Duodenal mucosa (tissue), 2 donors: ENCODE data around the gene USP25.

ENCODE experiments used
- H3K27ac ChIP-seq: one replicate; pipeline ENCODE4 v1.7.0; 2013; ENCODE audit warnings: low read depth, low read length
- H3K27me3 ChIP-seq, 2 donors: one replicate each; pipeline ENCODE4 v1.7.0; 2013; ENCODE audit warnings: low read length in 2 of 2, control low read depth in 1 of 2; ENCODE audit not compliant: insufficient read depth in 2 of 2, control insufficient read depth in 1 of 2
- H3K36me3 ChIP-seq, 2 donors: one replicate each; pipeline ENCODE4 v1.7.0; 2013; ENCODE audit warnings: low read length in 2 of 2, control low read depth in 1 of 2; ENCODE audit not compliant: insufficient read depth in 2 of 2, control insufficient read depth in 1 of 2
- H3K4me1 ChIP-seq, 2 donors: one replicate each; pipeline ENCODE4 v1.7.0; 2013; ENCODE audit warnings: low read length in 2 of 2, control low read depth in 1 of 2; ENCODE audit not compliant: insufficient read depth in 2 of 2, control insufficient read depth in 1 of 2
- H3K4me3 ChIP-seq, 2 donors: one replicate each; pipeline ENCODE4 v1.7.0; 2013; ENCODE audit warnings: low read length in 2 of 2, low read depth in 1 of 2
- H3K9ac ChIP-seq, 2 donors: one replicate each; pipeline ENCODE4 v1.7.0; 2013; ENCODE audit warnings: low read length in 2 of 2, low read depth in 1 of 2
- H3K9me3 ChIP-seq, 2 donors: one replicate each; pipeline ENCODE4 v1.7.0; 2013; ENCODE audit warnings: low read length in 2 of 2, control low read depth in 1 of 2; ENCODE audit not compliant: control insufficient read depth in 1 of 2

USP25 gene

GRCh38 chr21:15742694-15743093 lies 12.9 kb downstream of the USP25 start:
- H3K9me3 ChIP-seq, result no peaks in the 10 kb centered on the region
- H3K9ac ChIP-seq, result no peak overlapping the region
- H3K27me3 ChIP-seq, result no peaks in the 10 kb centered on the region
- no peak overlapping the region for H3K27ac ChIP-seq
- peaks cover 0 to 7% of the 10 kb centered on the region in 2 donors for H3K36me3 ChIP-seq
- H3K4me3 ChIP-seq, result no peak overlapping the region
- H3K4me1 ChIP-seq, result peaks cover 11 to 16% of the 10 kb centered on the region in 2 donors

- Histone ChIP-seq H3K36me3 (peaks cover 0 to 7% of the 10 kb centered on the region in 2 donors), H3K27me3 (no peaks in the 10 kb centered on the region), H3K9ac (no peak overlapping the region), H3K27ac (no peak overlapping the region), H3K4me3 (no peak overlapping the region), H3K9me3 (no peaks in the 10 kb centered on the region), H3K4me1 (peaks cover 9 to 11% of the 10 kb centered on the region in 2 donors)
These were observed 13.8 kb downstream of the USP25 start for GRCh38 chr21:15743593-15743992.

GRCh38 chr21:15744926-15745325 lies 15.1 kb downstream of the USP25 start:
- H3K4me1 ChIP-seq, result peaks cover 16 to 21% of the 10 kb centered on the region in 2 donors

GRCh38 chr21:15748586-15748985 lies 18.8 kb downstream of the USP25 start:
- Histone ChIP-seq H3K27ac (no peak overlapping the region), H3K9me3 (no peaks in the 10 kb centered on the region), H3K9ac (no peak overlapping the region), H3K27me3 (no peaks in the 10 kb centered on the region), H3K4me3 (peak overlapping the region in 1 of 2 donors; percentile 8), H3K36me3 (no peaks in the 10 kb centered on the region), H3K4me1 (peaks cover 12 to 22% of the 10 kb centered on the region in 2 donors)

More at GRCh38 chr21:15744926-15745325, 15.1 kb downstream of the USP25 start:
- no peak overlapping the region for H3K4me3 ChIP-seq
- no peaks in the 10 kb centered on the region for H3K9me3 ChIP-seq
- H3K36me3 ChIP-seq, result peaks cover 0 to 7% of the 10 kb centered on the region in 2 donors
- no peak overlapping the region for H3K9ac ChIP-seq
- H3K27ac ChIP-seq, result no peak overlapping the region
- H3K27me3 ChIP-seq, result no peaks in the 10 kb centered on the region

GRCh38 chr21:15749082-15749860 lies 19.5 kb downstream of the USP25 start:
- H3K4me3 ChIP-seq, result peak overlapping the region in 1 of 2 donors; percentile 8
- no peaks in the 10 kb centered on the region for H3K9me3 ChIP-seq
- H3K27me3 ChIP-seq, result no peaks in the 10 kb centered on the region
- no peak overlapping the region for H3K9ac ChIP-seq
- H3K27ac ChIP-seq, result no peak overlapping the region
- no peaks in the 10 kb centered on the region for H3K36me3 ChIP-seq
- H3K4me1 ChIP-seq, result peaks cover 16 to 29% of the 10 kb centered on the region in 2 donors

GRCh38 chr21:15749861-15750159 lies 20.0 kb downstream of the USP25 start:
- Histone ChIP-seq H3K4me1 (peaks cover 22 to 34% of the 10 kb centered on the region in 2 donors), H3K4me3 (no peak overlapping the region), H3K9me3 (no peaks in the 10 kb centered on the region), H3K9ac (no peak overlapping the region), H3K36me3 (no peaks in the 10 kb centered on the region), H3K27ac (no peak overlapping the region), H3K27me3 (no peaks in the 10 kb centered on the region)

- no peak overlapping the region for H3K9ac ChIP-seq
- H3K27ac ChIP-seq, result no peak overlapping the region
- H3K4me1 ChIP-seq, result peaks cover 26 to 40% of the 10 kb centered on the region in 2 donors
- H3K4me3 ChIP-seq, result no peak overlapping the region
- H3K36me3 ChIP-seq, result no peaks in the 10 kb centered on the region
- no peaks in the 10 kb centered on the region for H3K9me3 ChIP-seq
- no peaks in the 10 kb centered on the region for H3K27me3 ChIP-seq
These were observed 21.3 kb downstream of the USP25 start for GRCh38 chr21:15751037-15751436.

- H3K36me3 ChIP-seq, result no peaks in the 10 kb centered on the region
- H3K9me3 ChIP-seq, result no peaks in the 10 kb centered on the region
- no peak overlapping the region for H3K9ac ChIP-seq
- H3K4me1 ChIP-seq, result peaks cover 26 to 40% of the 10 kb centered on the region in 2 donors
- H3K27ac ChIP-seq, result no peak overlapping the region
- H3K27me3 ChIP-seq, result no peaks in the 10 kb centered on the region
- no peak overlapping the region for H3K4me3 ChIP-seq
These were observed 21.8 kb downstream of the USP25 start for GRCh38 chr21:15751546-15751945.

- Histone ChIP-seq H3K27ac (no peak overlapping the region), H3K27me3 (no peaks in the 10 kb centered on the region), H3K9ac (no peak overlapping the region), H3K9me3 (no peaks in the 10 kb centered on the region), H3K4me3 (no peak overlapping the region), H3K4me1 (peaks cover 26 to 40% of the 10 kb centered on the region in 2 donors), H3K36me3 (no peaks in the 10 kb centered on the region)
These were observed 23.1 kb downstream of the USP25 start for GRCh38 chr21:15752763-15753407.

- peaks cover 24 to 38% of the 10 kb centered on the region in 2 donors for H3K4me1 ChIP-seq
- H3K27ac ChIP-seq, result no peak overlapping the region
- no peak overlapping the region for H3K9ac ChIP-seq
- H3K36me3 ChIP-seq, result no peaks in the 10 kb centered on the region
- no peak overlapping the region for H3K4me3 ChIP-seq
- H3K27me3 ChIP-seq, result no peaks in the 10 kb centered on the region
- H3K9me3 ChIP-seq, result no peaks in the 10 kb centered on the region
These were observed 24.0 kb downstream of the USP25 start for GRCh38 chr21:15753741-15754140.
